RKO (cell line): ENCODE results near the gene TMEM187.
"Not testable (repeated sequence)": the region's sequence is repeated elsewhere in the genome, so short reads cannot be mapped to it uniquely, and the experiment has no call there.

ENCODE experiments used
- DNase-seq: peaks from one replicate; pipeline ENCODE4 v3.0.0-alpha.2; 2016; ENCODE audit warnings: low spot score

TMEM187 gene

GRCh38 chrX:153971450-153972367, 845 bp upstream of the TMEM187 start, which contains the start of gene HCFC1:
TSS of gene HCFC1 (minus strand) at chrX:153971818. CDS start at chrX:153970840, 978 bp downstream.
- peak; percentile 92 for DNase-seq

GRCh38 chrX:153973127-153974002, 811 bp downstream of the TMEM187 start:
- no peak for DNase-seq

- no peak for DNase-seq
Measured at GRCh38 chrX:153974003-153974725, 1.6 kb downstream of the TMEM187 start.

GRCh38 chrX:153974726-153975286, 2.3 kb downstream of the TMEM187 start:
- DNase-seq: no peak

GRCh38 chrX:153980394-153980793, 7.8 kb downstream of the TMEM187 start:
- not testable (repeated sequence) for DNase-seq

GRCh38 chrX:153981231-153981630, 8.7 kb downstream of the TMEM187 start:
- DNase-seq: no peak

- DNase-seq: no peak
Measured at GRCh38 chrX:153981771-153982533, 9.4 kb downstream of the TMEM187 start.

GRCh38 chrX:153983321-153983801, 10.8 kb downstream of the TMEM187 start:
- DNase-seq: no peak

GRCh38 chrX:153984351-153985178, 12.0 kb downstream of the TMEM187 start:
- no peak for DNase-seq

- no peak for DNase-seq
Measured at GRCh38 chrX:153988493-153988892, 15.9 kb downstream of the TMEM187 start.

GRCh38 chrX:153989973-153990655, 17.6 kb downstream of the TMEM187 start:
- DNase-seq: no peak

GRCh38 chrX:153991013-153991580, 18.5 kb downstream of the TMEM187 start:
- no peak for DNase-seq

GRCh38 chrX:153992180-153992579, 19.6 kb downstream of the TMEM187 start:
- DNase-seq: no peak

- no peak for DNase-seq
Measured at GRCh38 chrX:153993079-153993478, 20.5 kb downstream of the TMEM187 start.

- DNase-seq: no peak
Measured at GRCh38 chrX:153993978-153994377, 21.4 kb downstream of the TMEM187 start.

- not testable (repeated sequence) for DNase-seq
Measured at GRCh38 chrX:153994398-153994797, 21.8 kb downstream of the TMEM187 start.

- DNase-seq: no peak
Measured at GRCh38 chrX:153995504-153995903, 22.9 kb downstream of the TMEM187 start.

- no peak for DNase-seq
Measured at GRCh38 chrX:153999359-154000037, 26.9 kb downstream of the TMEM187 start.
